Stimulated activated CD4-positive, alpha-beta T cell treated with anti-CD3 and anti-CD28 coated beads, TNF-alpha, amount 100 ng/mL, for 1 hour (primary cell): ENCODE results near the gene BANP.
"Not testable (repeated sequence)": the region's sequence is repeated elsewhere in the genome, so short reads cannot be mapped to it uniquely, and the experiment has no call there.

Source experiments
- DNase-seq, 3 donors: peaks; one replicate each; pipeline ENCODE4 v3.0.0-alpha.2; 2020; ENCODE audit warnings: low read depth in 3 of 3, low spot score in 1 of 3

Gene BANP, protein sequence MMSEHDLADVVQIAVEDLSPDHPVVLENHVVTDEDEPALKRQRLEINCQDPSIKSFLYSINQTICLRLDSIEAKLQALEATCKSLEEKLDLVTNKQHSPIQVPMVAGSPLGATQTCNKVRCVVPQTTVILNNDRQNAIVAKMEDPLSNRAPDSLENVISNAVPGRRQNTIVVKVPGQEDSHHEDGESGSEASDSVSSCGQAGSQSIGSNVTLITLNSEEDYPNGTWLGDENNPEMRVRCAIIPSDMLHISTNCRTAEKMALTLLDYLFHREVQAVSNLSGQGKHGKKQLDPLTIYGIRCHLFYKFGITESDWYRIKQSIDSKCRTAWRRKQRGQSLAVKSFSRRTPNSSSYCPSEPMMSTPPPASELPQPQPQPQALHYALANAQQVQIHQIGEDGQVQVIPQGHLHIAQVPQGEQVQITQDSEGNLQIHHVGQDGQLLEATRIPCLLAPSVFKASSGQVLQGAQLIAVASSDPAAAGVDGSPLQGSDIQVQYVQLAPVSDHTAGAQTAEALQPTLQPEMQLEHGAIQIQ

GRCh38 chr16:87950765-87951551 is at the start of gene BANP:
Gene BANP, plus strand, starts transcription at chr16:87951434. Its CDS starts 23,682 bp downstream, at chr16:87975116.
- peak; percentile 88 to 98 (median 94) for DNase-seq

DNA sequence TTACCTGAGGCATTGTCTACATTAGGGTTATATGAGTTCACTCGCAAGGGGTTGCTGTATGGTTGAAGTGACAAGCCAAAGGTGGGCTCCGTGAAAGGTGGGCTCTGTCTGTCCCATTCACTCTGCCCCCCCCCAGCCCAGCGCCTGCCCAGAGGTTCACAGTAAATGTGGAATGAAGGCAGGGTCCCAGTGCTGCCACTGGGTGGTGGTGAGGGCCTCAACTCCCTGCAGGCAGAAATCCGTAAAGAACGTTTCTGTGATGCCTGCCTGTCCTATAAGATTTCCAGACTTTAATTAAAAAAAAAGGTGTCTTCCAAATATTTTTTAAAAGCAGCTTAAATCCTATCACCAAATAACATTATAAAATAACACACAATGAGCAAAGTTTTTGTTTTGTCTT is 46.3 kb upstream of the BANP start:
- not testable (repeated sequence) for DNase-seq

- not testable (repeated sequence) for DNase-seq
Measured at GRCh38 chr16:87905521-87905920, 45.7 kb upstream of the BANP start.

DNA sequence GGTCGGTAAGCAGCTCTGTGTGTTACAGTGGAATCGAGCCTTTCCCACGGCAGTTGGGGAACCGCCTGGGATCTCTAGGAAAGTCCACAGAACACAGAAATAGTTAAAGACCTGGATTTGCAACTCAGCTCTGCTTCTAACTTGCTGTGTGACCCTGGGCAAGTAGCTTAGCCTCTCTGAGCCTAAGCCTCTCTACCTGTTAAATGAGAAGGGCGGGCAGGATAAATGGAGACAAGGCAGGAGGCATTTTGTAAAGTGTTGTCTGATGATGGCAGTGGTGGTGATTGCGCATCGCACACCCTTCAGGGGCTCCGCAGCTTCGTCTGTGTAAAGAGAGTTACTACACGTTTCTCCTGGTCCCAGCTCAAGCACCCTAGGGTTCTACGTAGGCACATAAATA is 43.1 kb upstream of the BANP start:
- not testable (repeated sequence) for DNase-seq

DNA sequence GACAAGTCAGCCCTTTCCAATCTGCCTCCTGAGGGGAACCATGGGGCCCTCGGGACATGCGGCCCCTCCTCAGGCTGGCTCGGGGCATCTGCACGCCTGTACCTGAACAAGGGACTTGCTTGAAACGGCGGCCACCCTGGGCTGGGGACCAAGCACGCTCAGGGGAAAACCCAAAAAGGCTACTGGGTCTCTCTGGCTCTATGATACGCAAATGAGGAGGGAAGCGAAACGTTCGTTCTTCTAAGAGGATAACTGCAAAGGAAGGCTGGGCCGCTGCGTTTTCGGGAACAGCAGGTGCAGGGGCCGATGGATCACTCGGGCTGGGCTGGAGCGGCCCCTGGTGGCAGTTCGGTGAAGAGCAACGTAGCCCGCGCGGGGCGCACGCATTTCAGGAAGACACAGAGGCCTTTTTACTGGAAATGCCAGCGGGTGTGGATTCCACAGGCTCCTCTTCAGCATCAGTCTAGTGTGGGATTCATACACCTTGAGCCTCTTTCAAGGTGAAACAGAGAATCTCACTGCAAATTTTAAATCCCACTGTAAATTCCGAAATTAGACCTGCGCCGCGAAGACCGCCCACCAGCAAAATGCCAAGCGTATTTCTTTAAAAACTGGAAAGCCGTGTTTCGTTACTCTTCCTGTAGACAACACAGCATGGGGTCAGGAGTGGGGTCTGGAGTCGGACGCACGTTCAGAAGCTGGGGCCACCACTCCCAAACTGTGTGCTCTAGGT is 41.9 kb upstream of the BANP start:
- peak; percentile 33 to 91 (median 70) for DNase-seq

DNA sequence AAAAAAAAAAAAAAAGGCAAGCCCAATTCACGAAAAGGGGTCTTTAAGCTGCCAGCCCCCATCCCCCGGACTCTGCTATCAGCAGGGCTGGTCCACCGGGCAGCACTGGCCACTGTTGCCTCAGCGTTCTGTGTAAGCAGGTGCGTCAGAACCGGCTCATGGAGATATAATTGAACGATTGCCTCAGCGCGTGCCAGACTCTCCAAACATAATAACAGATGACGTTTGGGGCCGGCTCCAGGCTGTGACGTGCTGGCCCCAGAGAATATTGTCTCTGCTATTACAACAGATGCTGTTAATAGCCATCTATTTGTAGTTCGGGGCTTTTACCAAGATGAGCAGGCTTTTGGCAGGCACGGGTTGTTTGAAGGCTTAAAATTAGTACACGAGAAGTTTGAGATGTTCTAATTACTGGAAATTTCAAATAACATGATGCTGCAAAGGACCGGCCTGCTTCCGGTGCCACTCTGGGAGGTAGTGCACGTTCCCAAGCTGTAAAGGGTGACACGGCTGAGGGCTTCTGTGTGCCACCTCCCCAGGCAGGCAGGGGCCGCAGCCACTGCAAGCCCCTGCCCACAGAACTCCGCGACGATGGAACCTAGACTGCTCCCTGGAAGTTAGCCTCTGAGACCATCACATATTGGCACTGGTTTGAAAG is 40.0 kb upstream of the BANP start:
- not testable (repeated sequence) for DNase-seq

DNA sequence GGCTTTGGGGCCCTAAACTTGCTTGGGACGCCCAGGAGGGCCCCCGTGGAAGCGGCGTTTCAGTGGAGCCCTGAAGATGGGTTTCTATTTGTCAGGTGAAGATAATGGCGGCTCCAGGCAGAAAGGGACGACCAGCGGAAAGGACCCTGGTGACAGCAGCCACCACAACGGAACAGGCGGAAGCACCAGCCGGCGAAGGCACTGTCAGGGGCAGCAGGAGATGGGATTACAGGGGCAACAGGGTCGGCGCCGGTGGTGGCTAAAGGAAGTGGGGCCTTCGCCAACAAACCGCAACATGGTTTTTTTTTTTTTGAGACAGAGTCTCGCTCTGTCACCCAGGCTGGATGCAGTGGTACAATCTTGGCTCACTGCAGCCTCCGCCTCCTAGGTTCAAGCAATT is 38.5 kb upstream of the BANP start:
- not testable (repeated sequence) for DNase-seq

GRCh38 chr16:87914021-87914725 is 37.1 kb upstream of the BANP start:
- DNase-seq: not testable (repeated sequence)

DNA sequence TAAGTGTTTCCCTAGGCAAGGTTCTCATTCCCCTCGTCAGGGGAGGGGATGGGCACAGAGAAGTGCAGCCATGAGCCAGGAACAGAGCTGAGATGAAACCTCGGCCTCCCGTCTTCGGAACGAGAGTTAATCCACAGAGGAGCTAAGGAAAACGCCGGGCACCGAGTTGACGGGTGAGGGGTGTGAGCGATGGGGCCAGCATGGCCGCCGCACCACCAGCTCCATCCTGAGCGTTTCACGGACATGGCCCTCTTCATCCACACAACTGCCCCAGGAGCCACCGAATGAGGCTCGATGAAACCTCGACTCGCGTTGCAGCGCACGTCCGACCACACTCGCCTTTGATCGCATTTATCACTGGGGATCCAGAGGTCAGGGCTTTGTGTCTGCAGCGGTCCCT is 36.4 kb upstream of the BANP start:
- no peak for DNase-seq

GRCh38 chr16:87917503-87917902 is 33.7 kb upstream of the BANP start:
- DNase-seq: no peak

DNA sequence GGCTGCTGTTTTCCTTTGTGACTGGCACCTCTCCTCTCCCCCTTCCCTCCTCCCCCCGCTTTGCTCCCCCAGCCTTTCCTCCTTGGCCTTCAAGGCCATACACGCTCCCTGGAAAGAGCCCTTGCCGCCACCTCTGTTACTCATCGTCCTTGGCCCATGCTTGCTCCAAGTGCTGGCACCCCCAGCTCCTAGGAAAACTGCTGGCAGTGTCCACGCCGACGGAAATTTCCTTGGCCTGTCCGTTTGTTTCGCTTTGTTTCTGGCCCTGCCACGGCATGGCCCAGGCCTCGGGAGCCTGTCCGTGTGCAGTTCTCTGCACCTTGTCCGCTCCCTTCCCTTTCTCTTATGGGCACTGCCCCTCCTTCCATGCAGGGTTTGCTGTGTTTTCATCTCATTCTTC is 32.9 kb upstream of the BANP start:
- DNase-seq: no peak

DNA sequence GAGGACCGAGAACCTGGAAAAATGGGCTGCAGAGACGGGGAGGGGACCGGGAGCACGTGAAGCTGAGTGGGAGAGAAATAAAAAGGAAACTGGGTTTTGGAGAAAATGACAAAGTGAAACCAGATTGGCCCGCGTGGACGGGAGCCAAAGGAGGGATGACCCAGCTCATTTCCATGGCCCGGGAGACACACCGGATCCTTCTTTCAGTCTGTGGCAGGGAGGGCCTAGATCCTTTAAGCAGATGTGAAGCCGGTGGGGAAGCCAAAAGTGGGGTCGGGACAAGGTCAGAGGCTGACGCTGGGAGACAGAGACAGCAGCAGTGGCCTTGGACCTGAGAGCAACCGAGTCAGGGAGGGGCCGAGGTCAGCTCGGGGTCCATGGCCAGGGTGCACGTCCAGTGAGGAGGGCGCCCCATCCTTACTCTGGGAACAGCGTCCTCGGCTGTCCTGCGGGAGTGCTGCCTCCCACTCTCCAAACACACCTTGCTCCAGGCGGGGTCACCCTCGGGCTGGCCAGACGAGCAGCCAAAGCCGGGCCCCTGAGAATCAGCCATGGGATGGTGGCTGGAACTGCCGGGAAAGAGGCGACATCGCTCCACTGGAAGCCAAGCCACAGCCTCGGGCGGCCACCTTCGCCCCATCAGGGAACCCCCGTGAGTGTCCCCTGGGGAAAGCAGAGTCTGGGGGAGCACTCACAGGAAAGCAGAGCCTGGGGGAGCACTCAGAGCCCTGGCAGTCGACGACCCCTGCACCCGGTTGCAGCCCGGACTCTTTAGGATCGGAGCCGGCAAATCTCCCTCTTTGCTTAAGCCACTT is 32.2 kb upstream of the BANP start:
- no peak for DNase-seq

- DNase-seq: no peak
Measured at GRCh38 chr16:87919681-87919994, 31.6 kb upstream of the BANP start.

GRCh38 chr16:87921236-87921773 is 29.9 kb upstream of the BANP start:
- DNase-seq: no peak

DNA sequence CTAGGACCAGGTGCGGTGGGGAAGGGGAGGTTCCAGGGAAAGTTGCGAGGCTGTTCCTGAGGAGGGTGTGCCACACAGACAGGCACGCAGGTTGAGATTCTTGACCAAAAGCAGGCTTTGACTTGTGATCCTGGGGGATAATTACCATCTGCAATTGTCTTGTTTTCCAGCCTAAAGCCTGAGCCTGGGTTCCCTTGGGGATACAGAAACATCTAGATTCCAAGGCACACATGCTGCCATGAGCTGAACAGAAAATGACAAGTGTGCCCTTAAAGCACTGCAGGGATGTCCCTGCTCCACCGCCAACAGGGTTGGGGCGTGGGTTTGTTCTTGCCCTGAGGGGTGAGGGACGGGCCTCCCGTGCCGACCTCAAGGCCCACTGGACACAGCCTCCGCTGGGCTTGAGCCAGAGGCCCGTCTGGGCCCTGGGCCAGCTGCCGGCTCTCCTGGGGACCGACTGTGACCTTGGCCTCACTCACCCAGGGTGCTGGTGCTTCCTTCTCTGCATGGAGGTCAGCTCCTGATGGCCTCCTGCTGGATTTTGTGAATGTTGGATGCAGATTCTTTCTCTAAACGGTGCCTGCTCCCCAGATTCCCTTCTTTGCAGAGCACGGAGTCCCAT is 28.9 kb upstream of the BANP start:
- DNase-seq: no peak

DNA sequence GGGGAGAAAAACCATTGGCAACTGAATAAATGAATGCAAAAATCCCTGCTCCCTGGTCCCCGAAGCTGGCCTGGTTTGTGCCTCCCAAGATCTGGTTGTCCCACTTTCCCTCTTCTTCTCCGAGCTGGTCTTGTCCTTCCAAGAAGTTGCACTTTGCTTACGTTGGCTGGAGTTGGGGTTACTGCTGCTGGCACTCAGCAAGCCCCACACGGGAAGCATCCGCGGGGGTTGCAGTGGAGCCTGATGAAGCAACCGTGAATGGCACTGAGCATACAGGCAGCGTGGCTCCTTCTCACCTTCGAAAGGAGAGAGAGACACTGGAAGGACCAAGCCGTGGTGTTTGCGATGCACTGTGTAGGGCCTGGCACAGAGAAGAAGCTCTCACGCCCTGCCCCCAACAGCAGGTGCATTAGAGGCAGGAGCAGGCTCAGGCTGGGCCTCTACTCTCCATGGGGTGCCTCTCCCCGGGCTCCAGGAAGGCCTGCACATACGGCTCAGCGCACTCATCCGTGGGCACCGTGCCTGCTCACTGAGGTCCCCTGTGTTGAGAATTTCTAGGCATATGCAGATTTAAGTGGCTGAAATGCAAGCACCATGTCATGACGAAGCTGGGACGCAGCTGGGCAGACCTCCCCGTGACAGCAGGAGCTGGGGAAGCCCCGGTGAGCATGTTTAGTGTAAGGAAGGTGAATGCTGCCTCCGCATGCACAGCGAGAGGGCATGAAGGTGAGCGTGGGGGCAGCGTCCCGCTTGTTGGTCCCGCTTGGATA is 27.0 kb upstream of the BANP start:
- no peak for DNase-seq

DNA sequence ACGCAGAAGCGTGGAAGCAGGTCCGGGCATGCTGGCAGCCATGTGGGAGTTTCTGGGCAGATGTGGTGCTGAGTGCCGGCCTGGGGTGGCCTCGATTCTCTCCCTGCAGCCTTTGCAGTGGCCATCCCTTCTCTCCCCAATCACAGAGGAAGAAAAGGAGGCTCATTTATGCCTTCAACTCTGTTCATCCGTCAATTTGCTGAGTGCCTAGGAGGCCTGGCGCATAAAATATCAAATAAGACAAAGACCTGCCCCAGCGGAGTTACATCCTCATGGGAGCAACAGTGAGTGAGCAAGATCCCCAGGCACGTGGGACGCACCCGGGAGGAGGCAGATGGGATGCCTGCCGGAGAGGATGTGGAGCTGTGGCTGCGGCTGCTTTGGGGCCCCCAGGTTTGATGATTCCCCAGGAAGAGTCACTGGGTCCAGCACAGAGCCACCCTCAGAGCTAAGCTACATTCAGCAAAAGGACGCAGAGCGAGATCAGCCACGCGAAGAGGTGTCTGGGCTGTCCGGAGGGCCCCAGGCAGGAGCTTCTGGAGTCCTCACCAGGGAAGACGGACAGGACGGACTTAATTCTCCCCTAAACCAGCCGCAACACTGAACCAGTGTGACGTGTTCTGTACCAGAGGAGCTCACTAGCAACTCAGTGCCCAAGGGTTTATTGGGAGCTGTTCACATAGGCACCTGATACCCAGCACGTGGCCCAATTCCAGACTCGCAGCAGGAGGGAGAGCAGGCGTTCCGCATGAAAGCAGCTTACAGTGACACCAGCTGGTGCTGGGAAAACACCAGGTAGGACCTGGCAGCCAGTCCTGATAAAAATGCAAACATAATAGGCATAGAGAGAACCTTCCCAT is 26.2 kb upstream of the BANP start:
- DNase-seq: no peak
